DMS153 treated with DMSO at 0.1 percent for 48 hours (cell line): ENCODE data around the gene DLG3.
"Not testable (repeated sequence)": the region's sequence is repeated elsewhere in the genome, so short reads cannot be mapped to it uniquely, and the experiment has no call there.

Source experiments
- DNase-seq: peaks from one replicate; lab custom pipeline; 2025; ENCODE audit not compliant: unreplicated experiment; lab: John Stamatoyannopoulos, UW

The DLG3 gene

GRCh38 chrX:70444326-70444945, at the start of gene DLG3:
Gene DLG3 (plus strand): TSS chrX:70444835. CDS start chrX:70445202, 367 bp downstream.
- no peak for DNase-seq

GRCh38 chrX:70398899-70399298, 45.7 kb upstream of the DLG3 start:
- no peak for DNase-seq

DNA sequence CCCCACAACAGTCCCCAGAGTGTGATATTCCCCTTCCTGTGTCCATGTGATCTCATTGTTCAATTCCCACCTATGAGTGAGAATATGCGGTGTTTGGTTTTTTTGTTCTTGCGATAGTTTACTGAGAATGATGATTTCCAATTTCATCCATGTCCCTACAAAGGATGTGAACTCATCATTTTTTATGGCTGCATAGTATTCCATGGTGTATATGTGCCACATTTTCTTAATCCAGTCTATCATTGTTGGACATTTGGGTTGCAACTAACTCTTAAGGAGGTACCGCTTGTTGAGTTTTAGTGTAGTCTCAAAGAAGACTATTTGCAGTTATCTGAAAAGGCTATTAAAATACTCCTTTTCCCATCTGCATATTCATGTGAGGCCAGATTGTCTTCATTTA, 44.5 kb upstream of the DLG3 start:
- not testable (repeated sequence) for DNase-seq

- DNase-seq: no peak
Observed at GRCh38 chrX:70402721-70403120, 41.9 kb upstream of the DLG3 start.

- no peak for DNase-seq
Observed at GRCh38 chrX:70405003-70405402, 39.6 kb upstream of the DLG3 start.

DNA sequence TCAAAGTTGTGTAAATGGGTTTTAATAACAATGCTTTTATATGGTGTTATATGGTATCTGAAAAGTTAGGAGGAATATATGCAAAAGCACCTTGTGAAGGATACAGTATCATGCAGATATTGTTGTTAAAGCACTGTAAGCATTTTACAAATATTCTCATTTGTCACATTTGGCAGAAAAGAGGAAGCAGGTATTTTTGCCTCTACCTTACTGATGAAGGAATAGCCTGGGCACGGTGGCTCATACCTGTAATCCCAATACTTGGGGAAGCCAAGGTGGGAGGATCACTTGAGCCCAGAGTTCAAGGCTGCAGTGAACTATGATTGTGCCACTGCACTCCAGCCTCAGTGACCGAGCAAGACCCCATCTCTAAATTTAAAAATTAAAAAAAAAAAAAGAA, 33.7 kb upstream of the DLG3 start:
- no peak for DNase-seq

DNA sequence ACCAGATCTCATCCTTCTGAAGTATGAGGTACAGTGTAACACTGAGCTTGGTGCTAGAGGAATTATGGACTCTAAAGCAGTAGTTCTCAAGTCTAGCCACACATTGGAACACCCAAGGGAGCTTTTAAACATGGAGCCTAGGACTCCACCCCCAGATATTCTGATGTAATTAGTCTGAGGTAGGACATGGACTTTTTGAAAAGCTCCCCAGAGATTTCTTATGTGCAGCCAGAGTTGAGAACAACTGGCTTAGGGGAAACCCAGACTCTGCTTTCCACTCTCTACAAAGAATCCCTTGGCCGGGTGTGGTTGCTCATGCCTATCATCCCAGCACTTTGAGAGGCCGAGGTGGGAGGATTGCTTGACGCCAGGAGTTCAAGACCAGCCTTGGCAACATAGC, 33.2 kb upstream of the DLG3 start:
- no peak for DNase-seq

DNA sequence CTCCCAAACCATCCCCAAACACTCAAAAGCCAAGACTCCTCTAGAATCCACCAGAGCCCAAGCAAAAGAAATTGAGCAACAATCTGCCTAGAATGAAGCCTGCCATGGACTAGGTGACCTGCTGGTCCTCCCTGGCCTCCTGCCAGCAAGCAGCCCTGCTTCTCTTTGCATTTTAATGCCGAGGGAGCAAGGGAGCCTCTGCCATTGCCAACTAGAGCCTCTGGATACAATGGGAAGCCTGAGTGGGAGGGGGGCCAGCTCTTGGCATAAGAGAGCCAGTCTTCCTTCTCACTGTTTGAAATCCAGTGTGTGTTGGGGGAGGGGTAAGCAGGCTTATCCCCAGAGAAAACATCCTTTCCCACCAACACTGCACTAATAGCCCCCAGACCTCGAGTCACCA, 23.0 kb upstream of the DLG3 start:
- DNase-seq: no peak

DNA sequence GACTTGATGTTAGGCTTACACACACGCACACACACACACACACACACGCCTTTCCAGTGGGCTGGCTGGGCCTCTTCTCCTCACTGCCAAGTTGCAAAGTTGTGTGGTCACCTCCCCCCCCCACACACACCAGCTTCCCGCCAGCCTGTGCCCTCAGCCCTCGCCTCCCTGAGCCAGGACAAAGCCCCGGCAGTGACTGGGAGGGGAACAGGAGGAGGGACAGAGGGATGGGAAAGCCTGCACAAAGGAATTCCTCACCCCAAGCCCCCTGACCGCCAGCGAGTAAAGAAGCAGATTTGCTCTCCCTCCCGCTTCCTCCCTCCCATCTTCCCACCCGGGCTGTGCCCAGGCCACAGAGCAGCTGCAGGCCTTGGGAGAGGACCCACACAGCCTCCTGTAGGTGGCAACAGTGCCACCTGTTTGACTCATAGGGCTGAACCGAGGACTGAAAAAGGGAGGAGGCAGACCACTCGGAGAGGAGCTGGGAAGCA, 21.7 kb upstream of the DLG3 start, which contains the start of gene GDPD2:
TSS of gene GDPD2 (plus strand) at position 464 of the 491 bp plus-strand sequence. CDS start 1,671 bp downstream, outside the sequence.
- peak; percentile 0 for DNase-seq

- no peak for DNase-seq
Observed at GRCh38 chrX:70423936-70424675, 20.5 kb upstream of the DLG3 start.

GRCh38 chrX:70424801-70425200, 19.8 kb upstream of the DLG3 start:
- DNase-seq: no peak

- DNase-seq: no peak
Observed at GRCh38 chrX:70426286-70427278, 18.1 kb upstream of the DLG3 start.

DNA sequence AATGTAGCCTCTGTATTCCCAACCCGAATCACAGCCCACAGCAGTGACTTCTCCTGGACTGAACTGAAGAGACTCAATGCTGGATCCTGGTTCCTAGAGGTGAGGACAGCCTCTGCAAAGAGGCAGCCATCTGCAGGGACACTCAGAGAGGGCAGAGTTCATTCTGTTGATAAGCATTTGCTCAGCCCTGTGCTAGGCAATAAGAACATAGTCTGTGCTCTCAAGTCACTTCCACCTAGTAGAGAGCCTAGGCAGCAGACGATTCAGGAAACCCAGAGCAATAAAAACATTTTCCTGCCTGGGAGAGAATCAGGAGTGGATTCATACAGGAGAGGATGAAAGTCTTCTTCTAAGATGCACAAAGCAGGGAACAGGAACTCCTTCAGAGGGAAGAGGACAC, 17.3 kb upstream of the DLG3 start:
- DNase-seq: no peak

- no peak for DNase-seq
Observed at GRCh38 chrX:70429759-70430158, 14.9 kb upstream of the DLG3 start.

GRCh38 chrX:70432936-70433847, 11.4 kb upstream of the DLG3 start:
- no peak for DNase-seq

- DNase-seq: peak; percentile 27
Observed at GRCh38 chrX:70433848-70434351, 10.7 kb upstream of the DLG3 start.

DNA sequence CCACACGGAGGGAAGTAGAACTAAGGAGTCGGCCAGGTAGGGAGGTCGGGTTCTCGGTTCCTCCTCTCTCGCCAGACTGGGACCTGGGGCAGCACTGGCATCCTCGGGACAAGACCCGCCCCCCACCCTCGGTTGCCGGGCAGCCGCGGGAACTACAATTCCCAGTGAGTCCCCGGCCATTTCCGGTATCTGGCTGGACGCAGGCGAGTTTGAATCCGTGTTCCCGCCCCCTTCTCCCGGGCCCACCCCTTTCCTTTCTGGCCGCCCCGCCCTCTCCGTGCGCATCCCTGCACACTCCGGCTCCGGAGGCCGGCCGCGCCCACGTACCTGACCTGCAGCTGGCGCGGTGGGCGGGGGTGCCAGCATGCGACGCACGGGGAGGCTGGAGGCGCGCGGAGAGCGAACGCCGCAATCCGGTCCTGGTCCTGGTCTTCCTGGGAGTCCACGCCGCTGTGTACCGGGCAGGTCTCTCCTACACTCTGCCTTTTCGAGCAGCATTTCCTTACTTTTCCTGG, 10.2 kb upstream of the DLG3 start:
- peak; percentile 61 for DNase-seq

GRCh38 chrX:70434914-70435586, 9.6 kb upstream of the DLG3 start:
- no peak for DNase-seq

DNA sequence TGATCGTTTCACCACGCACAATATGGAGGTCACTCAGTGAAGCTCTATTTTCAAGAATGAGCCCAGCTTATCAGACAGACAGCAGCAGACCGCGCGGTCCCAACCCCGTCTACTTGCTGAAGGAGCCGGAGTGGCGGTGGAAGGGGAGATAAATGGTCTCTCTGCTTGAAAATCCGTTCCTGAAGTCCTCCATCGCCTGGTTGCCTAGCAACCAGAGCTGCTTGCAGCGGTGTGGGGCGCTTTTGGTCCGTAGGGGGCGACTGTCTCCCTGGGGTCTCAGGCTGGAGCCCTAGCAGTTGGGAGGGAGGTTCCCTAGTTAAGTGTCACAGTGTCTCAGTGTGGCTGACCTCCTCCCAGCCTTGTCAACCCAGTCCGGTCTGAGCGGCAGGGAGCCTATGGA, 8.3 kb upstream of the DLG3 start:
- DNase-seq: no peak
